Measurements from ENCODE around the gene CYTH2.

DNA sequence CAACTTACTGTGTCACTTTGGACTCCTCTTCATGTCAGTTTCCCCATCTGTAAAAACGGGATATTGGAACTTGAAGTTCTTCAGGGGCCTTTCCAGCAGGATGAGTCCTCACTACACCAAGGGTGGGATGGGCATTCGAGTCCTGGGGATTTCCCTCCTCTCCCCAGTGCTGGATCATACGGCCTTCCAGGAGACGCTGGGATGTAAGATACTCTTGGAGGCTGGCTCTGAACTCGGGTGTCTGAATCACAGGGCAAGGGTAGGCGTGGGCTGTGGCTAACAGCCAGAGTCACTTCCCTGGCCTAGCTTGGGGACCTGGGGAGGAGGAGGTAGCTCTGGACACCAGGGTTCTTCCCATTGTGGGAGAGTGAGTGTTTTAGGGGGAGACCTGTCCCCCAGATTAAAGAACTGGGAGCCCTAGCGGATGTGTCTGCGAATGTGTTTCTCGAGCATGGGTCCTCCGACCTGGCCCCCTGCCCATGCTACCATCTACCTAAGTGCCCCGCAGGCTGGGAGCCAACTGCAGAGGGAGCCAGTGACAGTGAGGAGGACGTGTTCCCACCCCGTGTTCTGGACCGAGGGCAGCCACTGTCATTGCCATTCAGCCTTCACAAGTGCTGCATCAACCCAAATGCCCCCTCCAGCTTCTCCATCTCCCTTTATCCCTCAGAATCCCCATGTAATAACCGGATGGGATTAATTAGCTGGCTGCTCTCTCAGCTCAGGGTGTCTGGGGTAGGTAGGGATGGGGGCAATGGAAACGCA lies 2.4 kb upstream of the CYTH2 start:
- TF ChIP-seq TCF12 (IDR thresholded peaks at IDR 0.05; ENCODE audit: low read depth) (no peak), RAD21 (IDR thresholded peaks at IDR 0.05; ENCODE audit: low read depth) (no peak)
